HepG2 (cell line): Measurements from ENCODE around the gene PLXDC2. TPM values are rescaled to one million over a fixed set of nuclear protein-coding genes. Genes with fewer than 3 reads are reported as not detected.

Experiments
- ATAC-seq: fragments of 200-7000 bp; cut with Tn5 transposase; 3 replicates; pipeline ENCODE4 v1.9.1; 2020; ENCODE audit warnings: mild to moderate bottlenecking, moderate library complexity
- BruUV-seq: library from RNA; stranded (reverse); fragments of 400-500 nt; replicated peaks from 2 replicates; lab custom pipeline; 2021; lab: Mats Ljungman, UMichigan
- CTCF ChIA-PET: fragments of 300-600 bp; formaldehyde crosslinking; extraction: SDS; loops from one replicate; lab custom pipeline; 2021; ENCODE audit warnings: low total read pairs, inconsistent platforms, low intra/inter-chr PET ratio; lab: Yijun Ruan, JAX
- POLR2A ChIA-PET: fragments of 350-600 bp; sonication (Branson Sonifier 250); formaldehyde crosslinking; loops from one replicate; lab custom pipeline; 2020; ENCODE audit warnings: antibody characterized with exemption, inconsistent platforms; lab: Yijun Ruan, JAX
- DNase-seq: peaks from one replicate; pipeline ENCODE4 v3.0.0-alpha.2; 2015; ENCODE audit warnings: low spot score
- FAIRE-seq: peaks from 3 replicates; lab custom pipeline; 2011; peaks lifted over from hg19 to GRCh38; lab: Jason Lieb, UNC
- H2AFZ ChIP-seq: one replicate; pipeline ENCODE4 v1.6.1; 2011; ENCODE audit warnings: low read length, inconsistent platforms
- H3K27ac ChIP-seq: fragments of 300-600 bp; 3 replicates; pipeline ENCODE4 v1.8.0; 2011; ENCODE audit warnings: mixed run types, mild to moderate bottlenecking, mixed read lengths, low read length, inconsistent platforms; ENCODE audit not compliant: insufficient read depth; ENCODE audit errors: extremely low read length
- H3K27me3 ChIP-seq, 2 experiments: fragments of 200-600 bp in 1 of 2; 2 replicates in 1 of 2; 3 replicates in 1 of 2; pipeline versions ENCODE4 v1.6.0 to v1.8.0; 2011; ENCODE audit warnings: low read length in 2 of 2, mild to moderate bottlenecking in 2 of 2, moderate library complexity in 2 of 2, inconsistent platforms in 1 of 2; ENCODE audit not compliant: insufficient read depth in 2 of 2, control insufficient read depth in 1 of 2
- H3K36me3 ChIP-seq, 2 experiments: fragments of 200-600 bp in 1 of 2; replicated peaks in 1 of 2; 2 replicates in 1 of 2; 3 replicates in 1 of 2; pipeline versions ENCODE4 v1.5.1 to v1.8.0; 2011; ENCODE audit warnings: low read length in 2 of 2, inconsistent platforms in 1 of 2; ENCODE audit not compliant: insufficient read depth in 2 of 2, control insufficient read depth in 1 of 2
- H3K4me1 ChIP-seq: 2 replicates; pipeline ENCODE4 v1.5.1; 2012; ENCODE audit warnings: low read length, inconsistent platforms; ENCODE audit not compliant: insufficient read depth
- H3K4me2 ChIP-seq: 2 replicates; pipeline ENCODE4 v1.6.0; 2011; ENCODE audit warnings: low read depth, low read length, inconsistent platforms
- H3K4me3 ChIP-seq, 3 experiments: fragments of 200-600 bp in 1 of 3; sonication (generic), shearing (Covaris generic) in 1 of 3; replicated peaks in 1 of 3; 2 replicates each; pipeline ENCODE4 v1.5.1; 2011 to 2016; ENCODE audit warnings: low read length in 3 of 3, inconsistent platforms in 2 of 3, low read depth in 2 of 3, mild to moderate bottlenecking in 2 of 3, control low read depth in 1 of 3, mixed read lengths in 1 of 3; ENCODE audit not compliant: insufficient read depth in 1 of 3
- H3K79me2 ChIP-seq: one replicate; pipeline ENCODE4 v1.6.1; 2011; ENCODE audit warnings: low read length, inconsistent platforms; ENCODE audit not compliant: insufficient read depth
- H3K9ac ChIP-seq: 2 replicates; pipeline ENCODE4 v1.6.0; 2011; ENCODE audit warnings: mild to moderate bottlenecking, low read depth, low read length, inconsistent platforms; ENCODE audit not compliant: insufficient read depth
- H3K9me3 ChIP-seq: 2 replicates; pipeline ENCODE4 v1.5.1; 2012; ENCODE audit warnings: mild to moderate bottlenecking, low read length
- H4K20me1 ChIP-seq: 2 replicates; pipeline ENCODE4 v1.6.0; 2011; ENCODE audit warnings: inconsistent platforms, mild to moderate bottlenecking, low read length, moderate library complexity; ENCODE audit not compliant: insufficient read depth
- BATF2 ChIP-seq: sonication (generic); formaldehyde crosslinking; IDR thresholded peaks from 2 replicates; pipeline ENCODE4 v1.8.0; 2022; ENCODE audit warnings: mild to moderate bottlenecking, missing genetic modification reagents, moderate library complexity
- CCAR2 ChIP-seq: fragments of 200-400 bp; formaldehyde crosslinking; optimal IDR thresholded peaks from 2 replicates; pipeline ENCODE3; 2018; ENCODE audit warnings: low read depth, mild to moderate bottlenecking, low read length, moderate library complexity
- CEBPG ChIP-seq: IDR thresholded peaks from 2 replicates; pipeline ENCODE4 v1.6.1; 2016
- FOXM1 ChIP-seq: sonication (generic); formaldehyde crosslinking; IDR thresholded peaks from 2 replicates; pipeline ENCODE4 v1.5.0; 2020; ENCODE audit warnings: missing genetic modification reagents
- GABPA ChIP-seq, 2 experiments: IDR thresholded peaks; 2 replicates each; pipeline ENCODE4 v1.6.1; 2011 to 2016; ENCODE audit warnings: low read depth in 2 of 2, low read length in 1 of 2, missing biosample characterization in 1 of 2, missing genetic modification characterization in 1 of 2
- HNF1B ChIP-seq: sonication (generic); formaldehyde crosslinking; IDR thresholded peaks from 2 replicates; pipeline ENCODE4 v1.5.1; 2020; ENCODE audit warnings: mild to moderate bottlenecking, moderate library complexity, missing genetic modification reagents
- JDP2 ChIP-seq: sonication (generic); formaldehyde crosslinking; IDR thresholded peaks from 2 replicates; pipeline ENCODE4 v1.8.1; 2022; ENCODE audit warnings: missing genetic modification reagents, borderline replicate concordance
- KLF13 ChIP-seq: sonication (generic); formaldehyde crosslinking; IDR thresholded peaks from 2 replicates; pipeline ENCODE4 v1.4.0; 2020; ENCODE audit warnings: mild to moderate bottlenecking, missing genetic modification reagents
- NFIB ChIP-seq: sonication (generic); formaldehyde crosslinking; IDR thresholded peaks from 2 replicates; pipeline ENCODE4 v1.9.0; 2021; ENCODE audit warnings: missing genetic modification reagents, mild to moderate bottlenecking, borderline replicate concordance
- PRDM4 ChIP-seq: sonication (generic); formaldehyde crosslinking; IDR thresholded peaks from 2 replicates; pipeline ENCODE4 v1.9.0; 2021; ENCODE audit warnings: missing genetic modification reagents, borderline replicate concordance
- SIN3B ChIP-seq: fragments of 150-350 bp; IDR thresholded peaks from 2 replicates; pipeline ENCODE4 v1.6.1; 2014; ENCODE audit warnings: low read length
- SP140L ChIP-seq: sonication (generic); formaldehyde crosslinking; IDR thresholded peaks from 2 replicates; pipeline ENCODE4 v1.4.0; 2020; ENCODE audit warnings: missing genetic modification reagents, borderline replicate concordance
- ZNF282 ChIP-seq: fragments of 450-650 bp; IDR thresholded peaks from 2 replicates; pipeline ENCODE4 v1.6.1; 2018; ENCODE audit not compliant: partially characterized antibody
- ZNF335 ChIP-seq: sonication (generic); formaldehyde crosslinking; IDR thresholded peaks from 2 replicates; pipeline ENCODE4 v1.4.0; 2020; ENCODE audit warnings: missing genetic modification reagents
- ZNF343 ChIP-seq: sonication (generic); formaldehyde crosslinking; IDR thresholded peaks from 2 replicates; pipeline ENCODE4 v1.4.0; 2020; ENCODE audit warnings: mild to moderate bottlenecking, missing genetic modification reagents
- ZNF44 ChIP-seq: sonication (generic); formaldehyde crosslinking; IDR thresholded peaks from 2 replicates; pipeline ENCODE4 v1.5.1; 2020; ENCODE audit warnings: mild to moderate bottlenecking, missing genetic modification reagents
- ZNF574 ChIP-seq: sonication (generic); formaldehyde crosslinking; IDR thresholded peaks from 2 replicates; pipeline ENCODE4 v1.4.0; 2020; ENCODE audit warnings: missing genetic modification reagents
- WGBS: methylation state at CpG from one replicate; pipeline ENCODE4 v1.1.6; 2017; ENCODE audit warnings: low lambda C conversion rate; 5-methylcytosine and 5-hydroxymethylcytosine counted together
- in situ Hi-C: cut with HindIII; loops from 2 replicates; pipeline ENCODE4 v1.10.0; 2017; ENCODE audit warnings: low pct_unique_long_range_greater_than_20kb; ENCODE audit not compliant: extremely low pct_ligation_motif_present
- intact Hi-C: fragments of 100-400 bp; cut with micrococcal nuclease; formaldehyde crosslinking; loops from one replicate; pipeline ENCODE4 v1.10.0; 2022; ENCODE audit not compliant: unreplicated experiment
- polyA plus RNA-seq, 8 experiments: library from polyadenylated mRNA; depleted of rRNA in 3 of 8; stranded (reverse) in 7 of 8; unstranded in 1 of 8; fragments of >200 nt; fragmentation: Illumina TruSeq in 4 of 8; extraction: Trizol in 4 of 8; gene quantifications; 2 replicates each; pipeline versions ENCODE4 v1.2.1 to v1.2.3, GENCODE V29; 2011 to 2016; ENCODE audit warnings: low read depth in 4 of 8, missing spikeins in 1 of 8, mixed read lengths in 1 of 8; ENCODE audit not compliant: insufficient read depth in 1 of 8
- total RNA-seq, 5 experiments: library from RNA; depleted of rRNA; stranded (reverse); fragments of >200 nt; fragmentation: Illumina TruSeq; extraction: Trizol; gene quantifications; 2 replicates each; pipeline ENCODE4 v1.2.3, GENCODE V29; 2016; ENCODE audit warnings: low read depth in 1 of 5

The PLXDC2 gene
- total and polyA plus RNA-seq, 2 of the 13 experiments (the other 11 are each of a cell fraction or from before 2014, with no cell fraction given): 2.1 to 2.4 TPM

GRCh38 chr10:19874190-19874589 is 58.0 kb downstream of the PLXDC2 start:
- no peak for DNase-seq
- in situ Hi-C loops: no loop called here
- WGBS: 38% methylated on average over 3 of the region's 3 CpGs
- ChIA-PET CTCF (no interaction called here), POLR2A (no interaction called here)
- H4K20me1 ChIP-seq: no peaks in the 10 kb centered on the region
- no peaks in the 10 kb centered on the region for H3K79me2 ChIP-seq
- no peak overlapping the region for H3K4me3 ChIP-seq
- H3K9me3 ChIP-seq: no peaks in the 10 kb centered on the region
- BruUV-seq: no TSS peak
- intact Hi-C loops: no loop called here
- H3K4me1 ChIP-seq: no peaks in the 10 kb centered on the region
- H2AFZ ChIP-seq: no peak overlapping the region
- no peaks in the 10 kb centered on the region for H3K27me3 ChIP-seq
- ATAC-seq: no peak
- H3K27ac ChIP-seq: no peak overlapping the region
- H3K36me3 ChIP-seq: no peaks in the 10 kb centered on the region
- H3K9ac ChIP-seq: no peak overlapping the region
- FAIRE-seq: no peak
- H3K4me2 ChIP-seq: no peak overlapping the region
- TF ChIP-seq ZNF282: no peak
- no peak for TF ChIP-seq BATF2 (CRISPR knock-in tag)
- TF ChIP-seq JDP2: no peak
- no peak for TF ChIP-seq HNF1B (CRISPR knock-in tag)
- no peak for TF ChIP-seq SIN3B
- no peak for TF ChIP-seq CCAR2
- TF ChIP-seq ZNF343: no peak
- no peak for TF ChIP-seq KLF13
- no peak for TF ChIP-seq ZNF574
- no peak for TF ChIP-seq ZNF44 (CRISPR knock-in tag)
- no peak for TF ChIP-seq SP140L (CRISPR knock-in tag)
- no peak for TF ChIP-seq FOXM1 (CRISPR knock-in tag)
- no peak for TF ChIP-seq PRDM4 (CRISPR knock-in tag)
- TF ChIP-seq NFIB (CRISPR knock-in tag): no peak
- TF ChIP-seq CEBPG: no peak
- no peak for TF ChIP-seq GABPA (IDR thresholded peaks at IDR 0.05; ENCODE audit: low read depth, low read length)
- no peak for TF ChIP-seq GABPA (CRISPR knock-in tag; IDR thresholded peaks at IDR 0.05; ENCODE audit: low read depth)
- no peak for TF ChIP-seq ZNF335 (CRISPR knock-in tag)
